KMS-11 (cell line): ENCODE results near the gene MTHFR.

Experiments
- H2AFZ ChIP-seq: fragments of 200-600 bp; sonication (generic); 2 replicates; pipeline ENCODE4 v1.6.1; 2016; ENCODE audit warnings: antibody characterized with exemption, mixed run types, low read depth
- H3K27ac ChIP-seq: fragments of 200-600 bp; sonication (generic); 2 replicates; pipeline ENCODE4 v1.6.1; 2016; ENCODE audit warnings: mild to moderate bottlenecking, mixed run types
- H3K27me3 ChIP-seq: fragments of 200-600 bp; sonication (generic); 2 replicates; pipeline ENCODE4 v1.6.1; 2017; ENCODE audit warnings: mild to moderate bottlenecking, low read depth, mixed run types, moderate library complexity; ENCODE audit not compliant: insufficient read depth
- H3K36me3 ChIP-seq: fragments of 200-600 bp; sonication (generic); 2 replicates; pipeline ENCODE4 v1.6.1; 2017; ENCODE audit warnings: mild to moderate bottlenecking, mixed run types; ENCODE audit not compliant: insufficient read depth
- H3K4me1 ChIP-seq: fragments of 200-600 bp; sonication (generic); 2 replicates; pipeline ENCODE4 v1.6.1; 2016; ENCODE audit warnings: mild to moderate bottlenecking, low read depth, mixed run types; ENCODE audit not compliant: poor library complexity, severe bottlenecking
- H3K4me2 ChIP-seq: fragments of 200-600 bp; sonication (generic); 2 replicates; pipeline ENCODE4 v1.7.0; 2016; ENCODE audit warnings: mild to moderate bottlenecking, mixed run types
- H3K4me3 ChIP-seq: fragments of 200-600 bp; sonication (generic); IDR thresholded peaks from 2 replicates; pipeline ENCODE4 v1.6.1; 2017; ENCODE audit warnings: low read depth, low read length, mixed read lengths; ENCODE audit not compliant: insufficient read depth
- H3K79me2 ChIP-seq: fragments of 200-600 bp; sonication (generic); 2 replicates; pipeline ENCODE4 v1.6.1; 2016; ENCODE audit warnings: low read depth, mixed run types; ENCODE audit not compliant: insufficient read depth
- H3K9ac ChIP-seq: fragments of 200-600 bp; sonication (generic); 2 replicates; pipeline ENCODE4 v1.6.1; 2016; ENCODE audit warnings: mild to moderate bottlenecking, mixed run types
- H4K20me1 ChIP-seq: fragments of 200-600 bp; sonication (generic); 2 replicates; pipeline ENCODE4 v1.6.1; 2016; ENCODE audit warnings: mild to moderate bottlenecking, mixed run types; ENCODE audit not compliant: insufficient read depth
- CTCF ChIP-seq: fragments of 200-600 bp; sonication (generic); conservative IDR thresholded peaks from 2 replicates; pipeline ENCODE4 v1.6.1; 2017; ENCODE audit warnings: low read depth, mild to moderate bottlenecking, antibody characterized with exemption, low read length, moderate library complexity, mixed read lengths

Gene MTHFR

DNA sequence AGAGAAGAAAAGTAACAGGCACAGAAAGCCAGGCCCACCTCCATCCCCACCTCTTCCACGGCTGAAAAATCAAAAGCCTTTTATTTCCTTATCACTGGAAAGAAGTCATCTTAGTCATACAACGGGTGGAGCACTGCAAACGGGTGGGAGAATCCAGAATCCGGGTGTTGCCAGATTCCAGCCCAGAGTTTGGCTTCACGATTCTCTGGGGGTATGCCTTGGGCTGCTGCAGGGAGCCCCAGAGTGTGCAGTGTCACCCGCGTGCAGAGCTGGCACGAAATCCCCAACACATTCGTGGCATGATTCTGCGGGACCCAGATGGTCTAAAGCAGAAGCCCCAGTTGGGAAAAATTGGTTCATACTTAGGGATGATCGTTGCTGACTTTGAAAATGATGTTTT, 44.4 kb upstream of the MTHFR start:
- Histone ChIP-seq H3K4me2 (no peak overlapping the region), H3K4me1 (no peaks in the 10 kb centered on the region), H3K36me3 (no peaks in the 10 kb centered on the region), H3K4me3 (no peak overlapping the region), H3K27me3 (peaks cover 74% of the 10 kb centered on the region), H3K9ac (no peak overlapping the region), H2AFZ (no peak overlapping the region), H3K27ac (no peak overlapping the region), H3K79me2 (no peaks in the 10 kb centered on the region), H4K20me1 (no peaks in the 10 kb centered on the region)
- no peak for TF ChIP-seq CTCF

- peaks cover 56% of the 10 kb centered on the region for H3K27me3 ChIP-seq
- H3K9ac ChIP-seq: no peak overlapping the region
- no peak overlapping the region for H2AFZ ChIP-seq
- H3K4me2 ChIP-seq: no peak overlapping the region
- no peaks in the 10 kb centered on the region for H3K36me3 ChIP-seq
- H3K4me3 ChIP-seq: no peak overlapping the region
- no peak for TF ChIP-seq CTCF
- no peaks in the 10 kb centered on the region for H3K79me2 ChIP-seq
- no peak overlapping the region for H3K27ac ChIP-seq
- H3K4me1 ChIP-seq: no peaks in the 10 kb centered on the region
- no peaks in the 10 kb centered on the region for H4K20me1 ChIP-seq
These were observed 42.6 kb upstream of the MTHFR start for GRCh38 chr1:11848373-11848700.

DNA sequence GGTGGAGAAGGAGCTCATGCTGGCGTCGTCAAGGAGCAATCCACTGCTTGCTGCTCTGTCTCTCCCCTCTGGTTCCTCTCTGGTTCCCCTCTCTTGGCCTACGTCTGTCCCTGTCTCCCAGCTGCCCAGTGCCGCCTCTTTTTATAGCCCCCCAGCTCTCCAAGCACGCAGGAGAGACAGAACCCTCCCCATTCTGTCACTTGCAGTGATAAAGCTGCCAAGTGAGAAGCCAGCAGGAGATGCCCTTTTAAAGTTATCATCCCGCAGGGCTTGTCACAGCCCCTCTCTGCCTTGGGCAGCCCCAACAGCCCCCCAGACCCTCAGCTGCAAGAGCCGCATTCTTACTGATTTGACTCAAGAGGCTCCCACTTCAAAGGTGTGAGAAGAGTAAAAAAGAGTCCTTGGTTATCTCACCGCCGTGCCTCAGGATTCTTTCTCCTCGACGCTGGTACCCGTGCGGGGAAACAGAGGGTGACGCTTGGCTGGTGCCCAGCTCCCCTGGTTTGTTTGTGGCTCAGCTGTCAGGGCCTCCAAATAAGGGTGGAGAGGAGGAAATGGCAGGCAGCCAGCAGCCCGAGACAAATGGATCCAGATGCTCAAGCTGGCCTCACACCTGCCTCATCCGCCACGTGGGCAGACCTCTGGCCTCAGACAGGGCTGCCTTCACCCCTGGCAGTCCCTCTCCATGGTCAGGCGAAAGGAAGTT, 42.1 kb upstream of the MTHFR start, which contains the start of gene NPPA:
NPPA (minus strand) TSS at position 117 of the 706 bp plus-strand sequence; CDS start at position 18, 99 bp downstream.
- Histone ChIP-seq H3K9ac (no peak within 1 kb of the TSS), H4K20me1 (no peaks in the 10 kb centered on the region), H3K4me2 (no peak within 1 kb of the TSS), H3K27ac (no peak within 1 kb of the TSS), H3K36me3 (no peaks in the 10 kb centered on the region), H3K27me3 (peaks cover 51% of the 10 kb centered on the region), H3K4me3 (no peak within 1 kb of the TSS), H3K79me2 (no peaks in the 10 kb centered on the region), H2AFZ (no peak within 1 kb of the TSS), H3K4me1 (no peaks in the 10 kb centered on the region)
- no peak for TF ChIP-seq CTCF

GRCh38 chr1:11845641-11846335, 40.0 kb upstream of the MTHFR start:
- H3K4me3 ChIP-seq: no peak overlapping the region
- no peak overlapping the region for H3K4me2 ChIP-seq
- no peak overlapping the region for H2AFZ ChIP-seq
- H4K20me1 ChIP-seq: no peaks in the 10 kb centered on the region
- H3K9ac ChIP-seq: no peak overlapping the region
- no peak overlapping the region for H3K27ac ChIP-seq
- no peaks in the 10 kb centered on the region for H3K79me2 ChIP-seq
- H3K36me3 ChIP-seq: no peaks in the 10 kb centered on the region
- peaks cover 31% of the 10 kb centered on the region for H3K27me3 ChIP-seq
- TF ChIP-seq CTCF: no peak
- peaks cover 6% of the 10 kb centered on the region for H3K4me1 ChIP-seq
